ENCODE measurements around the gene KLK13. TPM values are rescaled to one million over a fixed set of nuclear protein-coding genes. Genes with fewer than 3 reads are reported as not detected.

Gene KLK13
- polyA plus RNA-seq, 1 of the 3 experiments (the other 2 are of a cell fraction): not detected

DNA sequence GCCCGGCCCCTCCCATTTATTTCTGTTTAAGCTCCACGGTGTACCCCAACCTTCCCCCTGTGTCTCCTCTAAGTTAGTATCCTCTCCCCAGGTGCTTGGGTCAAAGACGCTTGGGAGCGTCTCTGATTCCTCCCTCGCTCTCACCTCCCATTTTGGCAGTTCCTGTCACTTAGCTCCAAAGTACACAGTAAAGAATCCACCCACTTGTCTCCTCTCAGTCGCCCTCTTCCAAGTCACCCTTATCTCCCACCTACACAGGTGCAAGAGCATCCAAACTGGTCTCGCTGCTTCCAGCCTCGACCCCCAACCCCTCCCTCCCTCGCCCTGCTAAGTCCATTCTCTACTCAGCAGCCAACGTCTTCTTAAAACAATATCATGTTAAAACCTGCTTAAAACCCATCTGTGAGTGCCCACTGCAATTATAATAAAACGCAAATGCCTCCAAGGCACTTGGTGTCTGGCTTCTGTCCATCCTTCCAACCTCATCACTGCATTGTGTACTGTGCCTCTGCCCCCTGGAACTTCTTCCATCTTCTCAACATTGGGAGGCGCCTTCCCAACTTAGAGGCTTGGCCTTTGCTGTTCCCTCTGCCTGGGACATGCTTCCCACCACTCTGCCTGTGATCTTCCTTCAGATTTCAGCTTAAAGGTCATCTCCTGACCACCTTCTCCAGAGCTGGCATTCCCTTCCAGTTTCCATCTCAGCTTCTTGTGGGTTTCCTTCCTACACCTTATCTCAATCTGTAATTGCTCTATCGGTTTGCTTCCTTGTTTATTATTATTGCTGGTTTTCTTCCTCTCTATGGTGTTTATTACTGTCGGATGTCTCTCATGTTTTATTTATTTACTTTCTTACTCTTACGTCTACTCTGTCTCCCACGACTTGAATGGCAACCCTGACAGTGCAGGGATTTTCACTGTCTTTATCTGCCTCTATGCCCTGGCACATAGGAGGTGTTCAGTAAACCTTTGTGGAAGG lies 27.3 kb upstream of the KLK13 start:
- Histone ChIP-seq H3K27ac (ENCODE audit: low read depth in 2 of 2, low read length in 1 of 2) (no peak overlapping the region), H3K9me2 (no peaks in the 10 kb centered on the region), H3K4me3 (ENCODE audit: low read depth in 2 of 2, low read length in 1 of 2) (no peak overlapping the region), H3K79me2 (ENCODE audit: insufficient read depth) (no peaks in the 10 kb centered on the region), H3F3A (replicated peaks; ENCODE audit: insufficient read depth) (no peaks in the 10 kb centered on the region), H3K9ac (no peak overlapping the region), H3K9me3 (no peaks in the 10 kb centered on the region), H3K36me3 (replicated peaks in 1 of 2; ENCODE audit: control insufficient read depth in 1 of 2, insufficient read depth in 2 of 2, low read length in 1 of 2) (no peaks in the 10 kb centered on the region), H4K20me1 (ENCODE audit: insufficient read depth) (peaks cover 6% of the 10 kb centered on the region; the same call in 1 of the 2 replicates), H3K4me2 (no peak overlapping the region), H3K4me1 (ENCODE audit: control insufficient read depth in 1 of 2, insufficient read depth in 2 of 2, low read depth in 1 of 2, low read length in 1 of 2) (no peaks in the 10 kb centered on the region; a peak in 1 of 4 replicates), H3K27me3 (ENCODE audit: insufficient read depth) (no peaks in the 10 kb centered on the region), H2AFZ (ENCODE audit: low read depth) (no peak overlapping the region)
- TF ChIP-seq RCOR1 (IDR thresholded peaks at IDR 0.05; ENCODE audit: low read length) (no peak), CHD2 (IDR thresholded peaks at IDR 0.05; ENCODE audit: low read length, partially characterized antibody) (no peak), EZH2phosphoT487 (IDR thresholded peaks at IDR 0.05; ENCODE audit: borderline replicate concordance, low read depth) (no peak), RFX5 (IDR thresholded peaks at IDR 0.05; ENCODE audit: low read length) (no peak), MEF2A (IDR thresholded peaks at IDR 0.05; ENCODE audit: borderline replicate concordance, low read depth) (no peak), POLR2AphosphoS5 (IDR thresholded peaks at IDR 0.05; ENCODE audit: low read depth, low read length) (no peak), MXI1 (IDR thresholded peaks at IDR 0.05; ENCODE audit: low read depth, low read length) (no peak), TAF1 (IDR thresholded peaks at IDR 0.05; ENCODE audit: borderline replicate concordance, low read depth, low read length) (no peak), RXRA (IDR thresholded peaks at IDR 0.05; ENCODE audit: borderline replicate concordance, low read depth) (no peak), SMC3 (IDR thresholded peaks at IDR 0.05; ENCODE audit: low read depth, low read length) (no peak), EP300 (IDR thresholded peaks at IDR 0.05; ENCODE audit: borderline replicate concordance in 1 of 2, low read depth in 1 of 2, low read length in 1 of 2) (no peak), TCF12 (IDR thresholded peaks at IDR 0.05) (no peak), RAD21 (IDR thresholded peaks at IDR 0.05; ENCODE audit: low read length) (no peak), FOXM1 (IDR thresholded peaks at IDR 0.05; ENCODE audit: low read depth) (no peak), GATA2 (CRISPR knock-in tag; IDR thresholded peaks at IDR 0.05) (no peak)
- TF ChIP-seq, protein P1, sequence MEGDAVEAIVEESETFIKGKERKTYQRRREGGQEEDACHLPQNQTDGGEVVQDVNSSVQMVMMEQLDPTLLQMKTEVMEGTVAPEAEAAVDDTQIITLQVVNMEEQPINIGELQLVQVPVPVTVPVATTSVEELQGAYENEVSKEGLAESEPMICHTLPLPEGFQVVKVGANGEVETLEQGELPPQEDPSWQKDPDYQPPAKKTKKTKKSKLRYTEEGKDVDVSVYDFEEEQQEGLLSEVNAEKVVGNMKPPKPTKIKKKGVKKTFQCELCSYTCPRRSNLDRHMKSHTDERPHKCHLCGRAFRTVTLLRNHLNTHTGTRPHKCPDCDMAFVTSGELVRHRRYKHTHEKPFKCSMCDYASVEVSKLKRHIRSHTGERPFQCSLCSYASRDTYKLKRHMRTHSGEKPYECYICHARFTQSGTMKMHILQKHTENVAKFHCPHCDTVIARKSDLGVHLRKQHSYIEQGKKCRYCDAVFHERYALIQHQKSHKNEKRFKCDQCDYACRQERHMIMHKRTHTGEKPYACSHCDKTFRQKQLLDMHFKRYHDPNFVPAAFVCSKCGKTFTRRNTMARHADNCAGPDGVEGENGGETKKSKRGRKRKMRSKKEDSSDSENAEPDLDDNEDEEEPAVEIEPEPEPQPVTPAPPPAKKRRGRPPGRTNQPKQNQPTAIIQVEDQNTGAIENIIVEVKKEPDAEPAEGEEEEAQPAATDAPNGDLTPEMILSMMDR (IDR thresholded peaks at IDR 0.05): no peak
- TF ChIP-seq, protein P2, sequence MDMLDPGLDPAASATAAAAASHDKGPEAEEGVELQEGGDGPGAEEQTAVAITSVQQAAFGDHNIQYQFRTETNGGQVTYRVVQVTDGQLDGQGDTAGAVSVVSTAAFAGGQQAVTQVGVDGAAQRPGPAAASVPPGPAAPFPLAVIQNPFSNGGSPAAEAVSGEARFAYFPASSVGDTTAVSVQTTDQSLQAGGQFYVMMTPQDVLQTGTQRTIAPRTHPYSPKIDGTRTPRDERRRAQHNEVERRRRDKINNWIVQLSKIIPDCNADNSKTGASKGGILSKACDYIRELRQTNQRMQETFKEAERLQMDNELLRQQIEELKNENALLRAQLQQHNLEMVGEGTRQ (IDR thresholded peaks at IDR 0.05; ENCODE audit: borderline replicate concordance, low read depth, low read length): no peak
- TF ChIP-seq, protein P3, sequence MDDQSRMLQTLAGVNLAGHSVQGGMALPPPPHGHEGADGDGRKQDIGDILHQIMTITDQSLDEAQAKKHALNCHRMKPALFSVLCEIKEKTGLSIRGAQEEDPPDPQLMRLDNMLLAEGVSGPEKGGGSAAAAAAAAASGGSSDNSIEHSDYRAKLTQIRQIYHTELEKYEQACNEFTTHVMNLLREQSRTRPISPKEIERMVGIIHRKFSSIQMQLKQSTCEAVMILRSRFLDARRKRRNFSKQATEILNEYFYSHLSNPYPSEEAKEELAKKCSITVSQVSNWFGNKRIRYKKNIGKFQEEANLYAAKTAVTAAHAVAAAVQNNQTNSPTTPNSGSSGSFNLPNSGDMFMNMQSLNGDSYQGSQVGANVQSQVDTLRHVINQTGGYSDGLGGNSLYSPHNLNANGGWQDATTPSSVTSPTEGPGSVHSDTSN (IDR thresholded peaks at IDR 0.05): no peak
- TF ChIP-seq, protein P4, sequence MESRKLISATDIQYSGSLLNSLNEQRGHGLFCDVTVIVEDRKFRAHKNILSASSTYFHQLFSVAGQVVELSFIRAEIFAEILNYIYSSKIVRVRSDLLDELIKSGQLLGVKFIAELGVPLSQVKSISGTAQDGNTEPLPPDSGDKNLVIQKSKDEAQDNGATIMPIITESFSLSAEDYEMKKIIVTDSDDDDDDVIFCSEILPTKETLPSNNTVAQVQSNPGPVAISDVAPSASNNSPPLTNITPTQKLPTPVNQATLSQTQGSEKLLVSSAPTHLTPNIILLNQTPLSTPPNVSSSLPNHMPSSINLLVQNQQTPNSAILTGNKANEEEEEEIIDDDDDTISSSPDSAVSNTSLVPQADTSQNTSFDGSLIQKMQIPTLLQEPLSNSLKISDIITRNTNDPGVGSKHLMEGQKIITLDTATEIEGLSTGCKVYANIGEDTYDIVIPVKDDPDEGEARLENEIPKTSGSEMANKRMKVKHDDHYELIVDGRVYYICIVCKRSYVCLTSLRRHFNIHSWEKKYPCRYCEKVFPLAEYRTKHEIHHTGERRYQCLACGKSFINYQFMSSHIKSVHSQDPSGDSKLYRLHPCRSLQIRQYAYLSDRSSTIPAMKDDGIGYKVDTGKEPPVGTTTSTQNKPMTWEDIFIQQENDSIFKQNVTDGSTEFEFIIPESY (IDR thresholded peaks at IDR 0.05; ENCODE audit: borderline replicate concordance, low read depth): no peak
- ChIA-PET POLR2A (no interaction called here), CTCF (no interaction called here)
- WGBS (ENCODE audit: low lambda C conversion rate): 48% methylated on average over 16 of the region's 16 CpGs
- DNase-seq: no peak

Measured in SK-N-SH (cell line).